C4-2B (cell line): ENCODE results near the gene SLC18A3.

ENCODE experiments used
- CTCF ChIP-seq: fragments of 450-650 bp; conservative IDR thresholded peaks from 2 replicates; pipeline ENCODE4 v1.5.1; 2017; ENCODE audit warnings: mild to moderate bottlenecking
- ZFX ChIP-seq: fragments of 450-650 bp; IDR thresholded peaks from 2 replicates; pipeline ENCODE4 v1.6.1; 2017

GRCh38 chr10:49633327-49634068 is 23.4 kb downstream of the SLC18A3 start:
- TF ChIP-seq CTCF = no peak
- no peak for TF ChIP-seq ZFX
